Stimulated activated CD4-positive, alpha-beta T cell treated with anti-CD3 and anti-CD28 coated beads, Interleukin-2, amount 100 ng/mL, for 4 hours (primary cell): ENCODE data around the gene ASAP2.

ENCODE experiments used
- DNase-seq: peaks from one replicate; pipeline ENCODE4 v3.0.0-alpha.2; 2020; ENCODE audit warnings: low read depth

Gene ASAP2

DNA sequence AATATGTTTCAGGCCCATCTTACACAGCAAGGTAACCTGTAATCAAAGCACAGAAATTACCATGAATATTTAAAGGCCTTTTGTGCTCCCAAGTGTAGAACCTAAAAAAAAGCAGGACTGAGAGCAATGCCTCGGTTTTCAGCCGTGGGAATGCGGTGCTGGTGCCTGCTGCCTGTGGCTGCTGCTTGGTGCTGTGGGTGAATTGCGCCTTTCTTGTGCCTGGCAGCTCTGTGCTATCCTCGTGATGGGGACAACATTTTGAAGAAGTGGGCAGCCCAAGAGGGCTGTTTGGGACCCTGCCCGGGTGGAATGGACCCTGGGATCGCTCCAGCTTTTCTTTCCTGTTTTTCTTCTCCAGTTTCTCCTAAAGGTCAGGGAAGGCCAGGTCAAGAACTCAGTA is 91.2 kb downstream of the ASAP2 start:
- no peak for DNase-seq

DNA sequence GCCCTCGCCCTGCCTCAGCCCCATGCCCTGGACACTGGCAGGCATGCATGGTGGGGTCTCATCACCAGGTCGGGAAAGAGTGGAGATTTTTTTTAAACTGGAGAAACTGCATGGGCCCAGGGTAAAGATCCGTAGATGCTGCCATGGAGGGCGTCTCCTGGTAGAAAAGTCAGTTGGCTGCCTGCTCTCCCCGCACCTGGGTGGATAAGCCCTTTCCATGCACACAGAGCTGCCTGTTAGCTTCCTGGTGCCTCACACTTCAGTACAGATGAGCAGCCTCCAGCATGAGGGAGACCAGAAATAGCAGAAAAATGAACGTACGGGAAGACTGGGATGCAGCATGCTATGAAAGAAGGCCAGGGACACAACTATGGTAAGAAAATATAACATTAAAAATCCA is 92.0 kb downstream of the ASAP2 start:
- DNase-seq: no peak

DNA sequence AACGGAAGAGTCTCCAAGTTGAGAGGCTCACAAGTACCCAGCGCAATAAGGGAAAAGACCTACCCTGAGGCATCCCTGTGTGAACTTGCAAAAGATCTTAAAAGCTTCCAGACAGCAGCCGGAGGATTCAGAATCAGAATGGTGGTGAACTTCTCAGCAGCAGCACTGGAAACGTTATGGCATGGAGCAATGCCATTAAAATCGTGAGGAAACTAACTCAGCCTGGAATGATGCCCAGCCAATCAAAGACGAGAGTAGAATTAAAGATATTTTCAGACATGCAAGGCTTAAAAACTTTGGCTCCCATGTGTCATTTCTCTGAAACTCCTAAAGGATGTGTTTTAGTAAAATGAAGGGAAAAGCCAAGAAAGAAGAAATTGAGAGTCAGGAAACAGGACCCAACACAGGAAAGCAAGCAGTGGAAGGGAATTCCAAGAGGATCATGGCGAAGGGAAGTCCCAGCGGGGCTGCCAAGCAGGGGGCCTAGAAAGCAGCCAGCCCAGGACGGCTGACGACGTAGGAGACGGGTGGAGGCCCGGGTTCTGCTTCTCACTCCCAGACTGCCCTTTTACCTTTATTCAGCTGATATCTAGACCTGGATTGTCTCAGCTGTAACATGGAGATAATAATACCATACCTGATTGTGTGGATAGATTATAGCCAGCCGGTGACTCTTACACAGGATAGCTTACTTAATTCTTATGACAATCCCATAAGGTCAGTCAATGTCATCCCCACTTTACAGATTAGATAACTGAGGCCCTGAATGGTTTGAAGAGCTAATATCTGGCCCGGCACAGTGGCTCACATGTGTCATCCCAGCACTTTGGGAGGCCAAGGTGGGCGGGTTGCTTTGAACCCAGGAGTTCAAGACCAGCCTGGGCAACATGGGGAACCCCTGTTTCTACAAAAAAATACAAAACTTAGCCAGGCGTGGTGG is 92.8 kb downstream of the ASAP2 start:
- DNase-seq: no peak

DNA sequence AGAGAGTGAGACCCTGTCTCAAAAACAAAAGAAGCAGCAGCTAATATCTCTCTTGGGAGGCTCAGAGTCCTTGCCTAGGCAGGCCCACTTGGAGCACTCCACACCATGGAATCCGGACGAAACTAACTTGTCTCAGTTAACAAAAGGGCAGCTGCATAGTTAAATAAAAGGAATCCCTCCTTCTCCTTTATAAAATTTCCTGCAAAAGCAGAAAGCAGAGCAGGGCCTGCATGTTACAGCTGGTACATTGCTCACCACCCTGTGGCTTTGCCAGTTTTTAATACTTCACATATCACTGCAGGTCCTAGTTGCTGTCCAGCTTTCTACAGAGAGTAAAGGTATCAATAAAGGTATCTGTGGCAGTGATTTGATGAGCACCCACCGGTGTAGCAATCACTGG is 93.6 kb downstream of the ASAP2 start:
- DNase-seq: no peak

DNA sequence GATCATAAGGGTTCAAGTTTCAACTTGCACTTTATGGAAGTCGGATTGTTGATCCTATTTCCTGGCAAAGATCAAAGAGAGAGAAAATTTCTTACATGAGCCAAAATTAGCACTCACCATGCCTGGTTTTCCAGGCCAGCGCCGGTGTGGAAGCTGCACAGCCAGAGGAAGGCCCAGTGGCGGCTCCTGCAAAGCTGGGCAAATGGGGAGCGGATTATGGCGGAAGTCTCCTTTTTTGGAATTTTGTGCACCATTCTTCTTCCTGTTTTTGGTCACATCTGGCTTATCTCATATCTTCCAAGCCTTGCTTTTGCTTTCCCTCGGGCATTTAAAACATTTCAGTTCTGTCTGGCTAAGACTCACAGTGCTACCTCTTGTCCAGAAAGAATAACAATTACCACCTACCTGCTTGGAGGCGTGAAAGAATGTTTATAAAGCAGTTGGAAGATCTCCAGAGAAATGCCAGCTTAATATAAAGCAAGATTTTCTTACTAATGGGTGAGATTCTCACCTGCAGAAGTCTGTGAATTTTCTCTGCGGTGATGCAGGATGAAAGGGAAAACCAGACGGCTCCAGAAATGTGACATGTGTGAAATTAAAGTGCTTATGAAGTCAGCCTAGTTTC is 94.3 kb downstream of the ASAP2 start:
- no peak for DNase-seq

DNA sequence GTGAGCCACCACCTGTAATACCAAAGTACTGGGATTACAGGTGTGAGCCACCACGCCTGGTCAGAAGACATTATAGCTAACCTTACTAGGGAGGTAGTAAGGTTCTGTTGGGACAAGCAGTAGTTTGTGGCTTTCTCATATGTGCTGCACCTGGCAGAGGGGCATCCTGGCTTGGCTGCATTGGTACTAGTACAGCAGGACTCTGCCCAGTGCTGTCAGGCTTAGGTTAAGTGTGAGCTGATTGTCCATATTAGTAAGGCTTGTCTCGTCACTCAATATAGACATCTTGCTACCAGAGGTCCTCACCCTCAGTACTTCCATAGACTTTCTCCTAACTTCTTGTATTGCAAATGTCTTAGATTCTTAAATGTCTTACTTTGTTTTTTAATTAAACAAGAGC is 96.1 kb downstream of the ASAP2 start:
- no peak for DNase-seq

DNA sequence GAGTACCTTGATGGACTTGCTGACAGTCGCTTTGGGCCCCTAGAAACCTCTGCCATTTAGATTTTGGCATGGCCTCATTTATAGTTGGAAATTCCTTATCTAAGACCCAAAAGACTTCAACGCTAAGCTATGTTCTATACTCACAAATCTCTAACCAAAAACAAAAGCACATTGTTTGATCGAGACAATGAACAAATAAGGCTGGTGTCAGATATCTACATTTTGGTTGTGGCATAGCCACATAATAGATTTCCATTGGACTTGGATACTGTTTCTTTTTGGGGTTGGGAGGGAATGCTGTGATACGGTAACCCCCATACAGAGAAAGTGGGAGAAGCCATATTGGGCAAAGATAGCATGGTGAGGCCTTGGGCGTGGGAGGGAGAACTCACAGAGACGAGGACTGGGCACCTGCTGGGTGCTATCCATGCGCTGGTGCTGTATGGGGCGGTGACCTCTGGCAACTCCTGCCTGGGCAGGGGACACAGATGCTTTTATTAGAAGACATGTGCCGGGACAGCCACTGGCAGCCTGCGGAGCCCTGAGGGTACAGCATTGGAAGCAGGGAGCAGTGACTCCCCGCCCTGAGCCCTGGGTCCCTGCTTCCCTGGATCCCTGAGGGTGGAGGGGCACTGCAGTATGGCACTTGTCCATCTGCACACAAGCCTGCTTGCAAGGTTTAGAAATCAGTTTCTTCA is 97.1 kb downstream of the ASAP2 start:
- no peak for DNase-seq

DNA sequence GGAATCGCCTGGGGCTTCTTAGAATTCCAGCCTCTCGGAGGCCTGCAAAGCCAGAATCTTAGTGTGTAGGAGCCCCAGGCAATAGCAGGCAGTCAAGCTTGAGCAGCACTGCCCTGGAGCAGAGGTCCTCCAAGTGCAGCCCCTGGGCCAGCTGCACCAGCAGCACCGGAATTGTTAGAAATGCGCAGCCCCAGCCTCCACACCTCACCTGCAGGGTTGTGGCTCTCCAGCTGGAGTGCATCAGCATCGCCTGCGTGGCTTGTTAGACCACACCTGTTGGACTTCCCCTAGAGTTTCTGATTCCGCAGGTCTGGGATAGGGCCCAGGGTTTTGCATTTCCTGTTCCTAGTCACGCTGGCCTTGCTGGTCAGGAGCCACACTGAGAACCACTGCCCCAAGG is 100.3 kb downstream of the ASAP2 start:
- no peak for DNase-seq

DNA sequence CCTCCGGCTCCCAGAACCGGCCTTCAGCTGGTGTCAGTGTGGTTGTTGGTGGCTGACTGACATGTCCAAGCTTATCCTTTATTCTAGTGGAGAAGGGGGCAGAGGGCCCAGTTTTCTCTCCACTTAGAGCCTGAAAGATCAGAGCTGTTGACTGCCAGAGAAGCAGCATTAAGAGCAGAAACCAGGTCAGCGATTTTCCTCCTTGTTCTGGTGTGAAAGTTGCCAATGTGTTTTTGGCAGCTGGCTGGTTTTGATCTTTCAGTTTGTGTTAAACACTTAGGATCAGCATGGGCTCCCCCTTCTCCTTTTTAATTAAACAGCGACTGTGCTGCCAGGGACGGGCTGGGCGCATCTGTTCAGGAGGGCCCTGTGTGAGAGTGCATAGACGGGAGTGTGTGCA is 100.9 kb downstream of the ASAP2 start:
- no peak for DNase-seq

DNA sequence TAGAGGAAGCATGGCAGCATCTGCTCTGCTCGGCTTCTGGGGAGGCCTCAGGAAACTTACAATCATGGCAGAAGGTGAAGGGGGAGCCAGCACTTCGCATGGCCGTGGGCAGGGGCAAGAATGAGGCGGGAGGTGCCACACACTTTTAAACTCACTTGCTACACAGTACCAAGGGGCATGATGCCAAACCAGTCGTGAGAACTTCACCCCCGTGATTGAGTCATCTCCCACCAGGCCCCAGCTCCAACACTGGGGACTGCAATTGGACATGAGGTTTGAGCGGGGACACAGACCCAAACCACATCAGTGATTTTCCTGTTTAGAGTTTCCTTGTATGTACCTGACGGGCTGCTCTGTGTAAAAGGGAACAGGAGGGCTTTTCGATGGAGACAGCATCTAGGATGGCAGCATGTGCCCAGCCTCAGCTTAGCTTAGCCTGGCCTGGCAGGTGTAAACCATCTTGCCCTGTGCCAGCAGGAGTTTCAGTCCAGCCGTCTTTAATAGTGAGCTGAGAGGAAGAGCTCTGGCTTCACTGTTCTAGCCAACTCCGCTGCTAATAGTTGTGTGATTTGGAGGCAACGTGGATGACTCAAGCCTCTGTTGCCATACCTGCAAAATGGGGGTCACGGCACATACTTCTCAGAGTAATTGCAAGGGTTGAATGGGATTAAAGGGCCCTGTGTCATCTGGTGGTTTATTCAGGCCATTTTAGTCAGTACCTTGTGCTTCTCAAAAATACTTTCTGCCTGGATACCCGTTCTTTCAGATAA is 101.8 kb downstream of the ASAP2 start:
- no peak for DNase-seq

DNA sequence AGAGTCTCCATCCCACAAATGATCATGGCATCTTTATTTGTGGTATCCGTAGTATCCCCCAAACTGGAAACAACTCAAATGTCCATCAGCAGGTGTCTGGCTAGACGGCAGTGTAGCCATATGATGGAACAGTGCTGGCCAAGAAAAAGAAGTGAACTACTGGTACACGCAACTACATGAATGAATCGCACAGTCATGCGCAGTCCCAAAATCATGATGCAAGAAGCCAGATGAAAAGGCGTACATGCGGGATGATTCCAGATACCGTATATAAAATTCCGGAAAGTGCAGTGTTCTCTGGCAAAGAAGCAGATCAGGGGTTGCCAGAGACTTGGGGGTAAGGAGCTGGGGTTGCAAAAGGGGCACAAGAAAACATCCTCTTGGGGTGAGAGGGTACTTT is 102.5 kb downstream of the ASAP2 start:
- no peak for DNase-seq

DNA sequence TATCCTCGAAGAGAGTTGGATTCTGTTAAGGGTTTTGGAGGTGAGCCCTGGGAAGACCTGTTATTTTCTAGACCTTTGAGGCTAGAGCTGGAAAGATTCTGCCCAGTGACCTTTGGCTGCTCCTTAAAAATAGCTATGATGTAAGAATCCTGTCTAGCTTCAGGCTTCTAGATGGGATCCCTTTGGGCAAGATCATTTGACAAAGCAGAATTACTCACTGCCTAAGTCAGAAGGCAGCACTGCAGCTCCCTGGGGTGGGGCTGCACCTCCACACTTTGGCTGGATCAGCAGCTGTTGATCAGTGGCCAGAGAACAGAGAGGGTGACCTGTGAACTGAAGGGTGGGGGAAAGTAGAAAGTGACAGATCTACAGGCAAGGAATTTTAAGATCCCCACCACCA is 103.8 kb downstream of the ASAP2 start:
- no peak for DNase-seq

DNA sequence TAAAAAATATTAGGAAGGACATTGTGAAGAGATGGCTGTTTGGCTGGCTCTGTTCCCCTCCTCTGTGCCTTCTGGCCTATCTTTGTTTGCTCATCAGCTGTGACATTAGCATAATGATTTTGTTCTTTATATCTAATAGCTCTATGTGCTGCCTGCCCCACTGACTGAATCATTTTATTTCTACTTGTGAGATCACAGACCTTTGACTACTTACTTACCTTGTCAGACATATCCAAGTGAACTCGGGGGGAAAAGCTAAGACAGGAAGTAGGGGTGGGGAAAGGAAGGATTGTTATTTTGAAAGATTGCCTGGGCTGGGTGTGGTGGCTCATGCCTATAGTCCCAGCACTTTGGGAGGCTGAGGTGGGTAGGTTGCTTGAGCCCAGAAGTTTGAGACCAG is 104.2 kb downstream of the ASAP2 start:
- DNase-seq: no peak

DNA sequence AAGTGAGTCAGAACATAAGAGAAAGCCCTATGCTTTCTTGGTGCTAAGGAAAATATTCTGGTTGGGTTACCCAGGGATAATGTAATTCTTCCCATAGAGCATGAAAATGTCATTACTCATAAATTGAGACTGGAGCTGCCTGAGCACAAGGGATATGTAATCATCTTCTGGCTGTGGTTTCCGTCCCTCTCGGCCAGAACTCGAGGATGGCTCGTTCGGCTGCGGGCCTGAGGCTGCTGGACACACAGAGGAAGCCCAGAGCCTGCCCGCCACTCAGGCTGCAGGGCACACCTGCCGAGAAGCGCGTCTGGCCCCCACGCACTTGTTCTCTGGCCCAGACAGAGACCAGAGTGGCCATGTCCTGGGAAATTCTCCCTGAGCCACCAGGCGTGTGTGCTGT is 104.9 kb downstream of the ASAP2 start:
- DNase-seq: no peak

DNA sequence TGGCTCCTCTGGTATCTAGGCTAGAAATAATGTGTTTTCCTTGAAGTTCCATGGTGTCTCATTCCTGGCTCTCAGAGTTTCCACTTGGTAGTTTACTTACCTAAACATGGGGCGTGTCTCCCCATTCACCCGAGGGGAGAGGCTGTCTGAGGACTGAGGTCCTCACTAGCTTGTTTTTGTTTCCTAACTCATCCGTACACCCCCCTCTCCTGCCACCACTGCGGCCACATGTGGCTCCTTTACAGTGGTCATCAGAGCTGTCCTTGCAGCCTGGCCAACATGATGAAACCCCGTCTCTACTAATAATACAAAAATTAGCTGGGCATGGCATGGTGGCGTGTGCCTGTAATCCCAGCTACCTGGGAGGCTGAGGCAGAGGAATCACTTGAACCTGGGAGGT is 106.0 kb downstream of the ASAP2 start:
- no peak for DNase-seq

DNA sequence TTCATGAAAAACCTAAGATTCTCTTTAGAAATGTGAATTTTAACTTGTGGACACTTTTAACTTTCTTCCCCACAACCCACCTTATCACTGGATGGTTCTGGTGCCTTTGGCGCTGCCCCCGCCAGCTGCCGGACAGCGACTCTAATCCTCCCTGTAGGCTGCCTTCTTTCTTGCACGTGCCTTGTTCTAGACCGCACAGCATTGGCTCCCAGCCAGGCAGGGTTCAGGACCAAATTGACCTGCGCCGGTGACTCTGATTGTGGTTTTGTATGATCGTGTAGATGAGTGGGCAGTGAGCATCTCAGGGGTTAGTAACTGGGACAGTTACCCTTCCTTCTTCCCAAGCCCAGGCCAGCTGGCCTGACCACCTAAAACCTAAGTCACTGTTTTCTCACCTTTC is 106.8 kb downstream of the ASAP2 start:
- no peak for DNase-seq

DNA sequence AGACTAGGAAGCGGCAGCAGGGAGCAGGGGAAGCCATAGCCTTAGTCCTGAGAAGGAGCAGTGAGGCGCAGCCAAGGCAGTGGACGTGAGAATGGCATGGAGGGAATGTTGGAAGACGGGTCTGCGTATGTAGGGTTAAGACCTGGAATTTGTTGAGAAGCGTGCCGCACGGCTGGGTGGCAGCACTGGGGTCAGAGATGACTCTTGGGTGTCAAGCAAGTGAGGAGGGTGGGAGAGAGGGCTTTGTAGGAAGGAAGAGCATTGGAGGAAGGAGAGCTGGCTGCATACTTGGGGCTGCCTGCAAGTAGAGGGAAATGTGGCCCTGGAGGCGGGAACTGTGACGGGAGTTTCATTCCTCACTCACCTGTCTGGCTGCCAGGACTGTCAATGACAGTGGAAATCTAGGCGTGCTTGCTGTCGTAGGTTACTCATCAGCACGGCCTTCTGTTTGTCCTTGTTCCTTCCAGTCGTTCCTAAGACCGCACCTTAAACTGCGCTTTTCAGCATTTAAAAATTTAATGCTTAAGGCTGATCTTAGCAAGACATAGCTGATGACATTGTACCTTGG is 108.8 kb downstream of the ASAP2 start:
- DNase-seq: no peak

DNA sequence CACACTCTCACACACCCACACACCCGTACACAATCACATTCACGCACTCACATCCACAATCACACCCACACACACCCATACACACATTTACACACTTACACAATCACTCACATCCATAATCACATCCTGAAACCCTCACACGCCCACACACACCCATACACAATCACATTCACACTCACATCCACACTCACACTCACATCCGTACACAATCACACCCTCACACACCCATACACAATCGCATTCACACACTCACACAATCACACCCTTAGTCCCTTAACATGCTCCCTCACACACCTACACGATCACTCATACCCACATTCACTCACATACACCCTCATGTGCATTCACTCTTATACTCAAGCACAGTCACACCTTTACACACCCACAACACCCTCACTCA is 110.9 kb downstream of the ASAP2 start:
- DNase-seq: no peak

DNA sequence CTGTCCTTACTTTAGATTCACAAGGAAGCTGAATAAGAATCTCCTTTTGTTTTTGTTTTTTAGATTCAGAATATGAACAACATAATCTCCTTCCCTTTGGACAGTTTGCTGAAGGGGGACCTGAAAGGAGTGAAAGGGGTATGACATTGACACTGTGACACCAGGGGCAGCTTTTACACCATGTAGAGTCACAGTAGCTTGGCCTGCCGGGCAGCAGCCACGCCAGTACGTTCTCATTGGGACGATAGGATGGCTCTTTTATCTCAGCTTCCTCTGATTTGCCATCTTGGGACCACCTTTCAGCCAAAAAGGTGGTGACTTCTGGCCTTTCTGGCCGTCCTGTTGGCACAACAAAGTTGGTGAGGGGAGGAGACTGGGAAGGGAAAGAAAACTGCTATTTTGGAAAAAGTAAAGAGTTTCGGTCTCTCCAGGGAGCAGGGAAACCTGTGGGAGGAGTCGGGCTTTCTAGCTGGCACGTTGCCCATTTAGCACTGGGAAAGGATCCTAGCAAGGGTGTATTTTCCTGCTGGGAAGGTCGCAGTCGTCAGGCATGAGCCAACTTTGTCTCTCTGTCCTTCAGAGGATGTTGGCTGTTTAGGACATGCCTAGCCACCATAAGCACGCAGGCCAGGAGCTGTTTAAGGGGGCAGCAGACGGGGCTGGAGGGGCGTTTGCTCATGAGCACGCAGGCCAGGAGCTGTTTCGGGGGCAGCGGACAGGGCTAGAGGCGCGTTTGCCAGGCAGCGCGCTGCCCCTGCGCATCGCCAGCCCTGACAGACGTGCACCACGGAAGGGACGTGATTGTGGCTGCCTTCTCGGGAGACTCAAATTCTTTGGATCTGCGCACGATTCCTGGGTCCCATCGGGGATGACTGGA is 112.1 kb downstream of the ASAP2 start:
- DNase-seq: no peak

DNA sequence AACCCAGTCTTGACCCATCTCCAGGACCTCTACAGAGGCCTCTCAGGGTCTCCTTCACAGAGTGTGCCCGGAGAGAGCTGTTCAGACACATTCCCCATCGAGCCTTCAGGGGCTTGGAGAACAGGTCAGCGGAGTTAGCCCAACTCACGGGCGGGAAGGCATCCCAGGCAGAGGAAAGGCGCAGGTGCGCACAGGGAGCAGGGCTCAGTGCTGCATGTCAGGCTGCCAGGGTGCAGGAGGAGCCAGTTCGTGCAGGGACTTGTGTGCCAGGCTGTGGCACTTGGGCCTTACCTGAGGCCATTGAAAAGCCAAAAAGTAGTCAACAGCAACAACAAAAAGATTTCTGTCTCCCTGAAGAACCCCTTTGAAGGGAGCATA is 112.7 kb downstream of the ASAP2 start:
- DNase-seq: no peak

DNA sequence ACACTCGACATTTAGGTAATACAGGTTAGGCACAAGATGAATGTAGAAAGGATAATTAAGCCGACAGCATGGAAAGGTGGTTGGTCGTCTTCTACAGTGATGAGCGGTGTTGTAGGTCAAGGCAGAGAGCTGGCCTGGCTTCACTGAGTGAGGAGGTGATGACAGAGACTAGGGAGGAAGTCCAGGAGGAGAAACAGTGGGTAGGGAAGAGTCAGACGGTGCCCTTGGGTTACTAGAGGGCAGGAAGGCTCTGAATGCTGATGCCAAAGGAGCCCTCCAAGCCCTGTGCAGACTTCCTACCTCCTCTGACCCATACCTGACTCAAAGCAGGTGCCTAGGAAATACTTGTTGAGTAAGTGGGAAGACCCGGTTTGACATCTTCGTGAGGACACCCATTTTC is 116.0 kb downstream of the ASAP2 start:
- DNase-seq: no peak
